Measurements from ENCODE around the gene NELL2.

NELL2 gene

GRCh38 chr12:44618946-44619345 is 257.2 kb downstream of the NELL2 start:
- no peak for DNase-seq
- TF ChIP-seq GATA1 (IDR thresholded peaks at IDR 0.05; ENCODE audit: low read depth, low read length) = no peak
- TF ChIP-seq POLR2A (IDR thresholded peaks at IDR 0.05; ENCODE audit: low read length) = no peak

GRCh38 chr12:44616402-44616801 is 259.7 kb downstream of the NELL2 start:
- DNase-seq = no peak
- no peak for TF ChIP-seq POLR2A (IDR thresholded peaks at IDR 0.05; ENCODE audit: low read length)
- TF ChIP-seq GATA1 (IDR thresholded peaks at IDR 0.05; ENCODE audit: low read depth, low read length) = no peak

DNA sequence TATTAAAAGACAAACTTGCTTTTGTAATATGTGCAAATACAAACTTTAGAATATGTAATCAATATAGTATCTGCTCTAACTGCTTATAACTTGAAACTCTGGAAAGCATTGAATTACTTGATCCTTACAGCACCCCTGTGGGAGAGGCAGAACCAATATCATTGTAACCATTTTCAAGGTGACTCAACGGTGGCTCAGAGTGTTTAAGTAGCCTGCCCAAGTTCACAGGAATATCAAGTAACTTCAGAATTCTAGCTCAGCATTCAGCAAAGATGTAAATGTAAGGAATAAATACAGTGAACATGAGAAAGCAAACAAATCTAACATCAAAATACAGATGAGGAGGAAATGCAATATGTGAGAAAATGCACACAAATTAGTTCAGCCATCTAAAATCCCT is 264.6 kb downstream of the NELL2 start:
- TF ChIP-seq GATA1 (IDR thresholded peaks at IDR 0.05; ENCODE audit: low read depth, low read length) (no peak), POLR2A (IDR thresholded peaks at IDR 0.05; ENCODE audit: low read length) (no peak)
- no peak for DNase-seq

- no peak for DNase-seq
- TF ChIP-seq GATA1 (IDR thresholded peaks at IDR 0.05; ENCODE audit: low read depth, low read length) = no peak
Measured at GRCh38 chr12:44603701-44604100, 272.4 kb downstream of the NELL2 start.

DNA sequence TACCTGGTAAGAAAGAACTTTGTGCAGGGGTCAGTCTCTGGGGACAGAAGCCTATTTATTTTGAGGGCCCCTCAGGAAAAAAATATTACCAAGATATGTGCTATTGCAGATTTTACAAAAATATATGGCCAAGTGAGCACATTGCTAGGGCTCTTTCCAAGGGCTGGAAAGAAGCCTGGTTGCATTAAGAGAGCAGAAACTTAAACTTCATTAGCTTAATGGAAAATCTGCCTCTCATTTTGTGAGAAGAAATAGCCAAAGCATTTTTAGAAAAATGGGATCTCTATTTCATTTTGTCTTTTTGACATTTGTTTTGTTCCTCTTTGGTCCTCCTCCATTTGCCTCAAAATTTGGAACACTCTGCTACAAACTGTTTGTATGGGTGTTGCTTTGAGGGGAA is 283.5 kb downstream of the NELL2 start:
- TF ChIP-seq GATA1 (IDR thresholded peaks at IDR 0.05; ENCODE audit: low read depth, low read length) (no peak), POLR2A (IDR thresholded peaks at IDR 0.05; ENCODE audit: low read length) (no peak)

DNA sequence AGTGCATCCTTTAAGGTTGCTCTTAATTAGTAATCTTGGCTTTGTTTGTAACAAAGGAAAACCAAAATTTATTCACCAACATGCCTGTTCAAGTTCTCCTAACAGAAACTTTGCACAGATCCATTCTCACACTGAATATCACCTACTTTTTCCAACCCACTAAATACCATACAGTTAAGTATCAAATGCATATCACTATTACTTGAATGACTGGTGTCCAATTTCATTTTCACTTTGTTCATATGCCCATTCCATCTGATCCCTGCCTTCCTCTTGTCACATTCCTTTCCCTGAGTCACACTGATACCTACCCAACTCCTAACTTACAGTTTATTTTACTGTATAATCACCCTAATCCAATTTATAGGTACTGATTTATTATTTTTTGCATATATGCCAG is 286.4 kb downstream of the NELL2 start:
- TF ChIP-seq GATA1 (IDR thresholded peaks at IDR 0.05; ENCODE audit: low read depth, low read length) (no peak), POLR2A (IDR thresholded peaks at IDR 0.05; ENCODE audit: low read length) (no peak)
- DNase-seq = no peak

More for the DNA sequence above, 283.5 kb downstream of the NELL2 start:
- DNase-seq = no peak

GRCh38 chr12:44588651-44589050 is 287.5 kb downstream of the NELL2 start:
- DNase-seq = no peak
- no peak for TF ChIP-seq POLR2A (IDR thresholded peaks at IDR 0.05; ENCODE audit: low read length)
- no peak for TF ChIP-seq GATA1 (IDR thresholded peaks at IDR 0.05; ENCODE audit: low read depth, low read length)

- TF ChIP-seq GATA1 (IDR thresholded peaks at IDR 0.05; ENCODE audit: low read depth, low read length) (no peak), POLR2A (IDR thresholded peaks at IDR 0.05; ENCODE audit: low read length) (no peak)
- no peak for DNase-seq
Measured at GRCh38 chr12:44584625-44585024, 291.5 kb downstream of the NELL2 start.

- DNase-seq = no peak
- TF ChIP-seq POLR2A (IDR thresholded peaks at IDR 0.05; ENCODE audit: low read length) (no peak), GATA1 (IDR thresholded peaks at IDR 0.05; ENCODE audit: low read depth, low read length) (no peak)
Measured at GRCh38 chr12:44582521-44582920, 293.6 kb downstream of the NELL2 start.

DNA sequence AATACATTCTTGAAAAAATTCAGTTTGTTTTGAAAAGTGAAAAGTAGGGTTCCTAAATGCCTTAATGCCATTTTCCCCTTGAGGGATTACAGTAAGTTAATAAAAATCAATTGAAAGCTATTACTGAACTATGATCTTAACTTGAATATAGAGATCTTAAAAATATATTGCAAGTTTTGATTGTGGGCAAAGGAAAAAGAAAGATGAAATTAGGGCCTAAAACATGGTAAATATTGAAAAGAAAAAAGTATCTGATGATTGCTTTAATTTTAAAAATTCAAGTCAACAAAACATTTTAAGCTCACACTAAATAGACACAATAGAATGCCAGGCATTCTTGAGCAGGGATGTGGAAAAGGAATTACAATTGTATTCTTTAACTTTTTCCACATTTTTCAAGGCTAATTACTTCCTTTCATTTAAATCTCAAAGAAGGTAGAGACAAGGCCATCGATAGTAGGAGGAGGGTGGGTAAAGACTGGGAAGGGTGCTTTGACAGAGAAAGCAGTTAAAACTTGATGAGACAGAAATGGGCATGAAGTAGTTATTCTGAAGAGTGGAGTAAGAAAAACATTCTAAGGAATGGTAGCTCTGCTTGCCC is 294.4 kb downstream of the NELL2 start:
- TF ChIP-seq POLR2A (IDR thresholded peaks at IDR 0.05; ENCODE audit: low read length) = no peak
- no peak for TF ChIP-seq GATA1 (IDR thresholded peaks at IDR 0.05; ENCODE audit: low read depth, low read length)
- DNase-seq = no peak

DNA sequence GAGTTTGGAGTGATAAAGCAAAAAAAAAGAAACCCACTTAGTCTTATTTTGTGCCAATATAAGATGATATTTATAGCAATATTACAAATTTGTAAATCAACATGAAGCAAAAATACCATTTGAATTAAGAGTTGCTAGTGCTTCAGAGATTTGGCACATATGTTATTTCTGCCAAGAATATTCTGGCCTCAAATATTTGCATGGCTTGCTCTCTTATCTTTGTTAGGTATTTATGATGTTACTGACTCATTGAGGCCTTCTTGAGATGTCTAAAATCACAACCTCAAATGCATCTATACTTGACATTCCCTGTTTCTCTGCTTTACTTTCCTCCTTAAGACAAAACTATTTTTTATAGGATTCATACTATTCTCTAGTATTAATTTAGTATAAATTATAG is 301.5 kb downstream of the NELL2 start:
- DNase-seq = no peak
- TF ChIP-seq GATA1 (IDR thresholded peaks at IDR 0.05; ENCODE audit: low read depth, low read length) (no peak), POLR2A (IDR thresholded peaks at IDR 0.05; ENCODE audit: low read length) (no peak)

GRCh38 chr12:44573723-44574122 is 302.4 kb downstream of the NELL2 start:
- no peak for DNase-seq
- TF ChIP-seq GATA1 (IDR thresholded peaks at IDR 0.05; ENCODE audit: low read depth, low read length) (no peak), POLR2A (IDR thresholded peaks at IDR 0.05; ENCODE audit: low read length) (no peak)

DNA sequence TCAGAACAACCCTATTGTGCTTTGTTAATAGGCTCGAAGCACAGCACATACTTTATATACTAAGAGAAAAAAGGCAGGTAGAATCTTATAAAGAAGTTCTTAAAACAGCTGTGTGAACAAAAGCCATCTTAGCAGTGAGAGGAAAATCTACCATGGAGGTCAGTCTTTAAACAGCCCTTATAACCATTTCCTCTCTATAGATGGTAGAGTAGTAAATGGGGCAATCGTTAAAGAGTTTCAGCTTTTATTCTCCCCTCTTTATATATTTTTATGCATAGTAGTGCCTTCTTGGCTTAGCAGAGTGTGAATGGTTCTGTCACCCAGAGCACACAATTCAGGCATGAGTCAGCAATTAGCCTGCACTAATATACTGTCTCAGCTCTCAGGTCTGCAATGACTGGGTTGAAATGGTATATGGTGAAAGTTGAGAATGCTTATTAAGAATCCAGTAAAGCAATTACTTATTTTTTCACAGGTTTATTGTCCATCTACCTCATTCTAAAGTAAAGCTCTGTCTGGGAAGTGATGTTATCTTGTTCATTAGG is 305.0 kb downstream of the NELL2 start:
- peak in 1 of 2 experiments; percentile 2 for DNase-seq
- no peak for TF ChIP-seq GATA1 (IDR thresholded peaks at IDR 0.05; ENCODE audit: low read depth, low read length)
- TF ChIP-seq POLR2A (IDR thresholded peaks at IDR 0.05; ENCODE audit: low read length) = no peak

DNA sequence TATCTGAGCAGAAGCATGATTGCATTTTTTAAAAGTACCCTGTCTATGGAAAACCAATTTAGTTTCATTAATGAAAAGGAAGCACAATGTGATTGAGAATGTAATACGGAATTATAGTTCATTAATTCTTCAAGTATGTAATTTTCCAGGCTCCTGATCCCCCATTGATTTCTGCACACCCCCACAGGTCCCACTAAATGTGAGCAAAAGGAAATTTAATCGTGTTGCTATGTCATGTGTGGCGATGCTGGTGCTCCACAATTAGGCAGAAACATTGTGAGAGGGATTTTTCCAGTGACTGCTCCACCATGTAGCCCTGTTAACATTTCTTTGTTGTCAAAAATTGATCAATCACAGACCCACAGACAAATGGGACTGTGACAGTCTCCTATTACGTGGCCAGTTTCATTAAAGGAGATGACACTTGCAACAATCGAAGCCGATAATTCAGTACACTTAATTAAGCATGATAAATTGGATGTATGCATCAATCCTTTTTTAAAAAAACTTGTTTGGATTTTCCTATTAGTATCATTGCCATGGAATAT is 306.0 kb downstream of the NELL2 start:
- TF ChIP-seq POLR2A (IDR thresholded peaks at IDR 0.05; ENCODE audit: low read length) = no peak
- TF ChIP-seq GATA1 (IDR thresholded peaks at IDR 0.05; ENCODE audit: low read depth, low read length) = no peak
- DNase-seq = no peak

DNA sequence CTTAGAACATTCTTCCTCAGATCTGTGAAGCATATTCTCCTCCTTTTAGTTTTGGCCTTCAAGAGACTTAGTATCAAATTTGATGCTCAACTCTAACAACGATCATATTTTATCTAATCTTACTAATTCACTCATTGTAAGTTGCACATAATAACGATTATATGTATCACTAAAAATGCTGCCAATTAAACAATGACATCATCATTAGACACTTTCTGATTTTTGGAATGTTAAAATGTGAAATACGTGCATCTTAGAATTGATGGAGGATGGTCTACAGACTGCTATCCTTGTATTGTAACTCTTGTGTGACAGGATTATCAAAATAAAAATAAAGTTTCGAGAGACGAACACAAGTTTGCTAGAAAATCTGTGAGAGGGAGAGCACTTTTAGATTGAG is 311.0 kb downstream of the NELL2 start:
- TF ChIP-seq POLR2A (IDR thresholded peaks at IDR 0.05; ENCODE audit: low read length) (no peak), GATA1 (IDR thresholded peaks at IDR 0.05; ENCODE audit: low read depth, low read length) (no peak)

More for the DNA sequence above, 311.0 kb downstream of the NELL2 start:
- DNase-seq = no peak

All from erythroblast (primary cell).